ENCODE data around the gene GPC3.

- no peak for TF ChIP-seq ETS1 (IDR thresholded peaks at IDR 0.05)
- no peak for TF ChIP-seq EZH2 (IDR thresholded peaks at IDR 0.05; ENCODE audit: low read depth, unreplicated experiment)
- TF ChIP-seq ZNF331 (CRISPR knock-in tag; IDR thresholded peaks at IDR 0.05; ENCODE audit: low read depth) = no peak
- peak; percentile 15 to 36; a peak in 2 of 4 replicates for TF ChIP-seq CTCF (conservative IDR thresholded peaks at IDR 0.05; ENCODE audit: low read depth in 2 of 2)
- no peak for TF ChIP-seq POLR2AphosphoS5 (IDR thresholded peaks at IDR 0.05; ENCODE audit: low read depth)
- TF ChIP-seq REST (IDR thresholded peaks at IDR 0.05; ENCODE audit: unreplicated experiment) = no peak
- TF ChIP-seq EZH2phosphoT487 (IDR thresholded peaks at IDR 0.05; ENCODE audit: unreplicated experiment) = no peak
- no peak for TF ChIP-seq CREB1 (CRISPR knock-in tag; IDR thresholded peaks at IDR 0.05; ENCODE audit: low read depth)
These were observed 335.7 kb downstream of the GPC3 start for GRCh38 chrX:133649651-133650050.

Measured in GM23338 (cell line).